OCI-LY1 (cell line): ENCODE measurements around the gene CCND1.

Experiments used
- H2AFZ ChIP-seq: fragments of 200-600 bp; sonication (generic), shearing (Covaris generic); 2 replicates; pipeline ENCODE4 v1.6.0; 2014; ENCODE audit warnings: antibody characterized with exemption, mild to moderate bottlenecking, low read length
- H3F3A ChIP-seq: fragments of 200-600 bp; sonication (generic), shearing (Covaris generic); 2 replicates; pipeline ENCODE4 v1.6.0; 2014; ENCODE audit warnings: mild to moderate bottlenecking, antibody characterized with exemption, low read length, moderate library complexity; ENCODE audit not compliant: insufficient read depth
- H3K27ac ChIP-seq: fragments of 200-600 bp; sonication (generic); 2 replicates; pipeline ENCODE4 v1.5.1; 2014; ENCODE audit warnings: low read length, mixed run types, mild to moderate bottlenecking, low read depth; ENCODE audit not compliant: poor library complexity, severe bottlenecking
- H3K27me3 ChIP-seq: fragments of 200-600 bp; sonication (generic); 2 replicates; pipeline ENCODE4 v1.6.0; 2014; ENCODE audit warnings: antibody characterized with exemption, mild to moderate bottlenecking, low read length, moderate library complexity; ENCODE audit not compliant: insufficient read depth
- H3K36me3 ChIP-seq: fragments of 200-600 bp; sonication (generic); 2 replicates; pipeline ENCODE4 v1.6.1; 2014; ENCODE audit warnings: mild to moderate bottlenecking, antibody characterized with exemption, low read length, moderate library complexity, mixed read lengths; ENCODE audit not compliant: insufficient read depth
- H3K4me1 ChIP-seq: fragments of 200-600 bp; sonication (generic); 2 replicates; pipeline ENCODE4 v1.5.1; 2014; ENCODE audit warnings: mild to moderate bottlenecking, low read length, moderate library complexity; ENCODE audit not compliant: insufficient read depth, severe bottlenecking
- H3K4me2 ChIP-seq: fragments of 200-600 bp; sonication (generic), shearing (Covaris generic); 2 replicates; pipeline ENCODE4 v1.6.1; 2014; ENCODE audit warnings: low read length
- H3K4me3 ChIP-seq: fragments of 200-600 bp; sonication (generic); 2 replicates; pipeline ENCODE4 v1.5.1; 2014; ENCODE audit warnings: low read length, low read depth, mild to moderate bottlenecking, mixed read lengths; ENCODE audit not compliant: poor library complexity, severe bottlenecking
- H3K79me2 ChIP-seq: fragments of 200-600 bp; shearing (Covaris generic); 2 replicates; pipeline ENCODE4 v1.6.1; 2016; ENCODE audit warnings: mixed run types, low read length, mixed read lengths; ENCODE audit not compliant: insufficient read depth
- H3K9ac ChIP-seq: fragments of 200-600 bp; sonication (generic), shearing (Covaris generic); 2 replicates; pipeline ENCODE4 v1.6.1; 2014; ENCODE audit warnings: mild to moderate bottlenecking, low read length, mixed read lengths
- H3K9me2 ChIP-seq: fragments of 200-600 bp; sonication (generic), shearing (Covaris generic); 2 replicates; pipeline ENCODE4 v1.6.1; 2014; ENCODE audit warnings: low read depth, mild to moderate bottlenecking, low read length, mixed read lengths
- H3K9me3 ChIP-seq: fragments of 200-600 bp; shearing (Covaris generic); 2 replicates; pipeline ENCODE4 v1.6.1; 2014; ENCODE audit warnings: low read length, mixed read lengths
- H4K20me1 ChIP-seq: fragments of 200-600 bp; sonication (generic), shearing (Covaris generic); 2 replicates; pipeline ENCODE4 v1.6.0; 2016; ENCODE audit warnings: mild to moderate bottlenecking, low read length; ENCODE audit not compliant: insufficient read depth
- EZH2 ChIP-seq: fragments of 200-600 bp; sonication (generic), shearing (Covaris generic); IDR thresholded peaks from 2 replicates; pipeline ENCODE4 v1.8.0; 2017; ENCODE audit warnings: borderline replicate concordance, mixed run types, mild to moderate bottlenecking, antibody characterized with exemption, low read length, moderate library complexity, mixed read lengths
- TF ChIP-seq, protein P1 (sequence below): fragments of 200-600 bp; sonication (generic), shearing (Covaris generic); IDR thresholded peaks from 2 replicates; pipeline ENCODE4 v1.5.1; 2017; ENCODE audit warnings: mild to moderate bottlenecking, antibody characterized with exemption, low read length, moderate library complexity, mixed read lengths

The CCND1 gene

DNA sequence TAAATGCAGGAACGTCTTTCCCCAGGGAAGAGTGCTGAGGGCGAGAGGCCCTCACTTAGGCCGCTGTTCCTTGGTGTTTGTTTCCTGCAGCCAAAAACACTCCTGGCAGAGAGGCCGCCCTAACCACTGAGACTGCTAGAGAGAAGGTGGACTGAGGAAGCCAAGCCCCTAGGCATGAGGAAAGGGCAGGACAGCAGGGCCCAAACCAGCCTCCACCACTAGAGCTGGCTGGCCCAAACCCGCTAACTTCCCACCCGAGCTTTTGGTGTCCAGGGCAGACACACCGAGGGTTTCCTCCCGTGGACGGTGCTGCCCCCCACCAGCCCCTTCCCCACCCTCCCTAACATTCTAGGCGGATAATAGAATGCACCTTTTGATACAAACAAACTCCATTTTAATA, 56.9 kb downstream of the CCND1 start:
- Histone ChIP-seq H3K4me1 (no peaks in the 10 kb centered on the region), H3K4me3 (no peak overlapping the region), H3K9me2 (no peaks in the 10 kb centered on the region), H3K27me3 (0 out of 2 replicates have a peak, but pooled peaks cover 5% of the 10 kb centered on the region), H3K4me2 (no peak overlapping the region), H3K36me3 (no peaks in the 10 kb centered on the region), H3F3A (no peaks in the 10 kb centered on the region), H3K79me2 (no peaks in the 10 kb centered on the region), H4K20me1 (no peaks in the 10 kb centered on the region), H2AFZ (no peak overlapping the region), H3K9me3 (no peaks in the 10 kb centered on the region), H3K27ac (no peak overlapping the region), H3K9ac (no peak overlapping the region)
- TF ChIP-seq EZH2: no peak
- TF ChIP-seq, protein P1, sequence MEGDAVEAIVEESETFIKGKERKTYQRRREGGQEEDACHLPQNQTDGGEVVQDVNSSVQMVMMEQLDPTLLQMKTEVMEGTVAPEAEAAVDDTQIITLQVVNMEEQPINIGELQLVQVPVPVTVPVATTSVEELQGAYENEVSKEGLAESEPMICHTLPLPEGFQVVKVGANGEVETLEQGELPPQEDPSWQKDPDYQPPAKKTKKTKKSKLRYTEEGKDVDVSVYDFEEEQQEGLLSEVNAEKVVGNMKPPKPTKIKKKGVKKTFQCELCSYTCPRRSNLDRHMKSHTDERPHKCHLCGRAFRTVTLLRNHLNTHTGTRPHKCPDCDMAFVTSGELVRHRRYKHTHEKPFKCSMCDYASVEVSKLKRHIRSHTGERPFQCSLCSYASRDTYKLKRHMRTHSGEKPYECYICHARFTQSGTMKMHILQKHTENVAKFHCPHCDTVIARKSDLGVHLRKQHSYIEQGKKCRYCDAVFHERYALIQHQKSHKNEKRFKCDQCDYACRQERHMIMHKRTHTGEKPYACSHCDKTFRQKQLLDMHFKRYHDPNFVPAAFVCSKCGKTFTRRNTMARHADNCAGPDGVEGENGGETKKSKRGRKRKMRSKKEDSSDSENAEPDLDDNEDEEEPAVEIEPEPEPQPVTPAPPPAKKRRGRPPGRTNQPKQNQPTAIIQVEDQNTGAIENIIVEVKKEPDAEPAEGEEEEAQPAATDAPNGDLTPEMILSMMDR: no peak

DNA sequence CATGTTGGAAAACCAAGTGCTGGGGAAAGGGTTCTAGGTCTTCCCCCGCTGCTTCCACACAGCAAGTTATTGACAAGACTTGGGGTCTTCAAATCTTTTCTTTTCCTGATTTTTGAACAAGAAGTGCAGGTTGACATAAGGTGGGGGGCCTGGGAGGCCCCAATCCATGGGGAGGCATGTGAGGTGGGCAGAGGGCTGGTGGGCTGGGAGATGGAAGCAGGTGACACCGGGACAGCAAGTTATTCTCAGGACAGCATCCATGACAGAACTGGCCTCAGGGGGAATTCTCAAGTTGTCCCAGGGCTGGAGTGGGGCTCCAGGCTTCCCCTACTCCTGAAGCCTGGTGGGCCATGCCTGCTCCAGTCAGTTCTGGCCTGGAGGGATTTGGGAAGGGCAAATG, 57.4 kb downstream of the CCND1 start:
- Histone ChIP-seq H4K20me1 (no peaks in the 10 kb centered on the region), H3K9me2 (no peaks in the 10 kb centered on the region), H3K79me2 (no peaks in the 10 kb centered on the region), H3K9ac (no peak overlapping the region), H3K9me3 (no peaks in the 10 kb centered on the region), H3K4me1 (no peaks in the 10 kb centered on the region), H3K36me3 (no peaks in the 10 kb centered on the region), H3F3A (no peaks in the 10 kb centered on the region), H3K4me3 (no peak overlapping the region), H3K4me2 (no peak overlapping the region), H3K27ac (no peak overlapping the region), H3K27me3 (0 out of 2 replicates have a peak, but pooled peaks cover 5% of the 10 kb centered on the region), H2AFZ (no peak overlapping the region)
- no peak for TF ChIP-seq EZH2

DNA sequence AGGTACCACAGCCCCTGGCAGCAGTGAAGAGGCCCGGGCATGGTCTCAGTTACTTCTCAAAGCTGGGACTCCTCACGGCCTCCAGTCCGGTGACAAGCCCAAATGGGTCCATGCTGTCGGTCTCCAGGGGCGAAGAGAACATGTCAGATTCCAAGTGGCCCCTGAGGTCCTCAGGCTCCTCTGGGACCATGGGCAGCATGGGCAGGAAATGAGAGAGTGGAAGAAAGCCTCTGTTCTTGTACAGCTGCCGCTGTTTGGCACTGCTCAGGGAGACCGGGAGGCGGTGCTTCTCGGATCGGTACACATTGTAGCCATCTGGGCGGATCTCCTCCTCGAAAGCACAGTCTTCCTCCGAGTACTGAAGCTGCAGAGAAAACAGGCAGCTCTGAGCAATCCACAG, 58.3 kb downstream of the CCND1 start:
- no peak overlapping the region for H3K4me2 ChIP-seq
- no peaks in the 10 kb centered on the region for H3K36me3 ChIP-seq
- H3K79me2 ChIP-seq: no peaks in the 10 kb centered on the region
- H4K20me1 ChIP-seq: no peaks in the 10 kb centered on the region
- no peak overlapping the region for H3K27ac ChIP-seq
- 0 out of 2 replicates have a peak, but pooled peaks cover 5% of the 10 kb centered on the region for H3K27me3 ChIP-seq
- H2AFZ ChIP-seq: no peak overlapping the region
- TF ChIP-seq, protein P1: no peak
- no peak for TF ChIP-seq EZH2
- no peaks in the 10 kb centered on the region for H3F3A ChIP-seq
- no peak overlapping the region for H3K4me3 ChIP-seq
- H3K9me3 ChIP-seq: no peaks in the 10 kb centered on the region
- no peaks in the 10 kb centered on the region for H3K9me2 ChIP-seq
- H3K9ac ChIP-seq: no peak overlapping the region
- no peaks in the 10 kb centered on the region for H3K4me1 ChIP-seq
